HG02610 (cell line): ENCODE results near the gene SCFD2.
"Not testable (repeated sequence)": the region's sequence is repeated elsewhere in the genome, so short reads cannot be mapped to it uniquely, and the experiment has no call there.

ENCODE experiments used
- ATAC-seq: cut with Tn5 transposase; IDR thresholded peaks from one replicate; pipeline ENCODE4 v1.9.1; 2021; ENCODE audit warnings: mild to moderate bottlenecking, moderate library complexity; ENCODE audit not compliant: unreplicated experiment

SCFD2 gene

DNA sequence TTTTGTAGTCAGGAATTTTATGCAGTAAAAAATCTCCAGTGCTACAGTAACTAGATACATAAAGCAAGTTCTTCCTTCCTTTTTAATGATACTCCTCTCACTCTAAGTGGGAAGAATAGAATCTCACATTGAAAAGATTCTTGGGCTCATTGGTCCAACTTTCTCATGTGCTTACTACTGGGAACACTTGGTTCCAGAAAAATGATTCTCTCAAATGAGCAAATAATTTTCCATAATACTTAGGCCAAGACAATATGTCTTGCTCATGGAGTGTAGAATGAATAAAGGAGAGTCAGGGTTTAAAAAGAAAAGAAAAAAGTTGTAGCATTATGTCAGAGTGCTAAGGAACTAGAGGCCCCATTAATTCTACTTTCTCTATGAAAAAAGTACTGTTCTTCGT is 306.0 kb downstream of the SCFD2 start:
- no peak for ATAC-seq

DNA sequence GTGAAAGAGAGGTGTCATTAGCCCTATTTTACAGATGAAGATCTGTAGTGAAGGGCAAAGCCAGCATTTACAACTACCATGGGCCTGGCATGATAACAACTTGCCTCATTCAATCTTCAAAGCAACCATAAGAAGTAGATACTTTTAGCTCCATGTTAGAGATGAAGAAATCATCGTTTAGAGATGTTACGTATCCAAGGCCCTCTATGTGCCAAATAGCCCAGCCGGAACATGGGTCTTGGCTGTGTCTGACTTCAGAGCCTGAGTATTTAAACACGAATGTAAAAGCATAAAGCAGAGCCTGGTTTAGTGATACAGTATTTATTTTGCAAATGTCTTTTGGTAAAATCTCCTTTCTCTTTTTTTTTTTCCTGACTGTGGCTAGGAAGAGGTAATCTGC is 306.6 kb downstream of the SCFD2 start:
- no peak for ATAC-seq

DNA sequence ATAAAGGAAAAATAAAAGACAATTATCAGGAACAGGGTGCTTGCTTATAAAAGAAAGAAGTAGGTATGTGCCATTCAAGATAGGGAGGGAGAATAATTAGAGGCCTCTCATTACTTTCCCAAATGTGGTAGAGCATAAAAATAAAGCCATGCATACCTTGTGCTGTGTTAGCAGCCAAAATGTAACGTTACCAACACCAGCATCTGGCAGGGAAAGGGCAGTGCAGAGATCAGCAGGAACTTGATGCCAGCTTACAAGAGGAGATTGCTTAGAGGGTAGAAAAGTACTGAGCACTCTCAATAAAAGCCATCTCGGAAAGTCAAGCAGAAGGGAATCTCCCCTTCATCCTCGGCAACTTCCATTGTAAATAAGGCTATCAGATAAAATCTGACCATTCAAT is 308.2 kb downstream of the SCFD2 start:
- ATAC-seq = no peak

DNA sequence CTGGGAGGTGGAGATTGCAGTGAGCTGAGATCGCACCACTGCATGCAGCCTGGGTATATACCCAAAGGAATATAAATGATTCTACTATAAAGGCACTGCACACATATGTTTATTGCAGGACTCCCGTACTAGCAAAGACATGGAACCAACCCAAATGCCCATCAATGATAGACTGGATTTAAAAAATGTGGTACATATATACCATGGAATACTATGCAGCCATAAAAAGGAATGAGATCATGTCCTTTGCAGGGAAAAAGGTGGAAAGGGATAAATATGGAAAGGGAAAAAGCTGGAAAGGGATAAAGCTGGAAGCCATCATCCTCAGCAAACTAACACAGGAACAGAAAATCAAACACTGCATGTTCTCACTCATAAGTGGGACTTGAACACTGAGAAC is 308.8 kb downstream of the SCFD2 start:
- not testable (repeated sequence) for ATAC-seq

GRCh38 chr4:53055716-53056403 is 310.0 kb downstream of the SCFD2 start:
- no peak for ATAC-seq

DNA sequence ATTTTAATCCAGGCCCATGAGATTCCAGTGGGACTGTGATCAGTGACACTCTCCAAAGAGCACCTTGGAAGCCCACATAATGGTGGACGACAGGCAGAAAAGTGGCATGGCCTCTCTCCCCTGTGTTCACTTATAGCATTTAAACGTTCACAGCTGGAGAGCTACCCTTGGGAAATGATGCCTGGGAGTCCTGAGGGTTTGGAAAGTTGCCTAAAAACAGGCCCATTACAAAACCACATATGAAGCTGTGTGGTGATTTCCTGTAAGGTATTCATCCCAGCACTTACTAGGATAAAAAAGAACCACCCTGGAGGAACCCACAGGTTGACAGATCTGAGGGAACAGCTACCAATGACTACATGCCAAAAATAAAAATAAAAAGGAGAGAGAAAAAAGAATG is 310.6 kb downstream of the SCFD2 start:
- ATAC-seq = no peak

DNA sequence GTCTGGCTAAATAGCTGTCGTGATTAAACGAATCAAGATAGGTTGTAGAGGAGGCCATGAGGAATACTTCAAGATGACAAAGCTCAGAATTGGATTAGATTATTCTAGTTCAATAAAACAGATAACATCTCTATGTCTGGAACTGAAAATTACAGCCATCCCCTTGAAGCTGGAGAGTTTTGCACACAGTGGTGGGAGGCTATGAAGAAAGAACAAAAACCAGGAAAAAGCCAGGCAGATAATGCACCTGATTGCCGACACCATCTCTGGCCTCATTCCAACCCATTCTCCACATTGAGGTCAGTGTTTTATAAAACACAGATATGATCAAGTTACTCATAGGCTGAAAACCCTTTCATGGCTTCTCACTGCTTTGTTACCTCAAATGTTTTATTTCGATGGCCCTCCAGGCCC is 315.5 kb downstream of the SCFD2 start:
- no peak for ATAC-seq

GRCh38 chr4:53049528-53049927 is 316.3 kb downstream of the SCFD2 start:
- ATAC-seq = no peak

- no peak for ATAC-seq
Measured at GRCh38 chr4:53044651-53044960, 321.3 kb downstream of the SCFD2 start.

DNA sequence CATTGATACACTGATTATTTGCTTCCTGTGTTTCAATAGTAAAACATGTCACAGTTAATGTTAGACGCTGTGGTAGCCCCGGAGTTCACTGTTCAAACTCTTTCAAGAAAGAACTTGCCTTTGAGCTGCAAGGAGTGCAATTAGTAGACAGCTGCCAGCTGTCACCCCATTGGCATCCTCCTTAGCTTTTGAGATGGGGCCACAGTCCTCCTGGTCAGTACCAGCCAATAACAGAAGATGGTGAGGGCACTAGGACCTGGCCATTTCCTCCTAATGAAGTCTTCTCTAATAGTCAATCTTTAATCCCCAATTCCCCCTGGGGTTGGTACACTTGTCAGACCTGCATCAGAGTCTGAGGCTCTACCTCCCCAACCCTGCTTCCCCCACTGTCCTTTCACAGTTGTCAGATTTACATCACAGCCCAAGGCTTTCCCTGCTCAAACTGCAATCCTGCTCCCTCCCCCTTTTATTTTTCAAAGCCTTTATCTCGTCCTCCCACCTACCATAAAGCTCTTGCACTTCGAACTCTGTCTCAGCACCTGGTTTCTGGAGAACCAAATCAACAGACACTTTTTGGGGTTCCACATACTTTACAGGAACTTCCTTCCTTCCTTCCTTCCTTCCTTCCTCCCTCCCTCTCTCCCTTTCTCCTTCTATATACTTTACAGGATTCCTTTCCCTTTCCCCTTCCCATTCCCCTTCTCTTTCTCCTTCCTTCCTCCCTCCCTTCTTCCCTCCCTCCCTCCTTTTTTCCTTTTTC is 321.8 kb downstream of the SCFD2 start:
- no peak for ATAC-seq

- no peak for ATAC-seq
Measured at GRCh38 chr4:53043055-53043454, 322.8 kb downstream of the SCFD2 start.

DNA sequence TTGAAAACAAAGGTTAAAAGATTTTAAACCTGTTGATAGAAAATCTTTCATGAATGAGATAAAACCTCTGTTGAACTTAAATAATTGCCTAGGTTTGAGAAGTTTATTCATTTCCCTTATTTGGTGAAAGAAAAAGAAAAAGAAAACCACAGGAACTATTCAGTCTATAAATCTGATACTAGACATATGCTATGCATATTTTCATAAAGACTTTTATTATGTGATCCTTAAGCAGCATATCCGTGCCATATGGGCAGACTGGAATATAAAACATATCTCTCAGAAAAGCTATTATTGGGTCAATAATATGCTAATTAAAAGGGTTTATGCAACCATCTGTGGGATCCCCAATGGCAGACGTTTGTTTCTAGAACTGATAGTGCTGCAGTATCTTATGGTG is 325.0 kb downstream of the SCFD2 start:
- no peak for ATAC-seq

- ATAC-seq = no peak
Measured at GRCh38 chr4:53040459-53040815, 325.4 kb downstream of the SCFD2 start.

DNA sequence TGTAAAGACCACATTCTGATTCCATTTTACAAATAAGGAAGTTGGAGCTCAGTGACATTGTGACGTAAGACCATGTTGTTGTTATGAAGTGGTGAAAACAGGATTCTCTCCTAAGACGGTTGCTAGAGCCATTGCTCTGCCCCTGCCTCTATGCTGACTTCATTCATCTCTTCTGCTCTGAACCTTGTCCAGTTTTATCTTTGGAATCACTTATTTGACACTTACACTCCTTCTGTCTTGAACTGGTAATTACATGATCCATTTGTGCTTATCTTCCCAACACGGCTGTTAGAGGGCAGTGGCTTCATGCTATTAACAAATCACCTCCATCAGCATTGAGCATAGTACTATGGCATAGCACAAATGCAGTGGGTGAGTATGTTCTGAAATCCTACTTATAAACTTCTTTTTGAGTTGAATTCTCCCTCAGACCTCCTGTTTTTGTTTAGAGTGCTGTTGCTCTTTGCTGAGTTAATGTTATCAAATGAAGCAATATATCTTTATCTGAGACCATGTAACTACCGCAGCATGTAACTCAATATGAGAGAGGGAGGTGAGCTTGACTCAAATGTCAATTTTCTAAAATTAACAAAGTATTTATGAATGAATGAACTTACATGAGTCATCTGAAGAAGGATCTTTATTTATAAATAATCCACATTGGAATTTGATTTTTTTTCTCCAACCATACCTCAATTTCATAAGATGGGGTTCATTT is 326.0 kb downstream of the SCFD2 start:
- ATAC-seq = no peak

GRCh38 chr4:53037892-53038291 is 328.0 kb downstream of the SCFD2 start:
- ATAC-seq = no peak

DNA sequence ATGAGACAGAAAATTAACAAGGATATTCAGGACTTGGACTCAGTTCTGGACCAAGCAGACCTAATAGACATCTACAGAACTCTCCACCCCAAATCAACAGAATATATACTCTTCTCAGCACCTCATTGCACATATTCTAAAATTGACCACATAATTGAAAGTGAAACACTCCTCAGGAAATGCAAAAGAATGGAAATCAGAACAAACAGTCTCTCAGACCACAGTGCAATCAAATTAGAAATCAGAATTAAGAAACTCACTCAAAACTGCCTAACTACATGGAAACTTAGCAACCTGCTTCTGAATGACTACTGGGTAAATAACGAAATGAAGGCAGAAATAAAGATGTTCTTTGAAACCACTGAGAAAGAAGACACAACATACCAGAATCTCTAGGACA is 333.0 kb downstream of the SCFD2 start:
- not testable (repeated sequence) for ATAC-seq

DNA sequence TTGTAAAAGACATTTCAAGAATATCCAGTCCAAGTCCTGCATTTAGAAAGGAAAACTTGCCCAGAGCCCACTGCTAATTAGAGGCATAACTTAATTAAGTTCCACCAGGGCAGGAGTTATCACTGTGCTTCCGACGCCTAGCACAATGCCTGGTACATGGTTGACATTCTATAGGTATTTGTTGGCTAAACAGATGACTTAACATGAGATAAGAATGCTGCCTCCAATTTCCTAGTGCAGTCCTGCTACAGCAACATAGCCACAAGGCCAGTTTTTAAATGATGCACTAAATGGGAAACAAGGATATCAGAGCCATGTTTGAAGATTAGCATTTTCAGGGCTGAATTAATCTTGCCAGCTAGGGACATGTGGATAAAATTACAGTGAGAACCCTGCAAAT is 339.6 kb downstream of the SCFD2 start:
- no peak for ATAC-seq

- ATAC-seq = no peak
Measured at GRCh38 chr4:53023677-53024299, 342.1 kb downstream of the SCFD2 start.

DNA sequence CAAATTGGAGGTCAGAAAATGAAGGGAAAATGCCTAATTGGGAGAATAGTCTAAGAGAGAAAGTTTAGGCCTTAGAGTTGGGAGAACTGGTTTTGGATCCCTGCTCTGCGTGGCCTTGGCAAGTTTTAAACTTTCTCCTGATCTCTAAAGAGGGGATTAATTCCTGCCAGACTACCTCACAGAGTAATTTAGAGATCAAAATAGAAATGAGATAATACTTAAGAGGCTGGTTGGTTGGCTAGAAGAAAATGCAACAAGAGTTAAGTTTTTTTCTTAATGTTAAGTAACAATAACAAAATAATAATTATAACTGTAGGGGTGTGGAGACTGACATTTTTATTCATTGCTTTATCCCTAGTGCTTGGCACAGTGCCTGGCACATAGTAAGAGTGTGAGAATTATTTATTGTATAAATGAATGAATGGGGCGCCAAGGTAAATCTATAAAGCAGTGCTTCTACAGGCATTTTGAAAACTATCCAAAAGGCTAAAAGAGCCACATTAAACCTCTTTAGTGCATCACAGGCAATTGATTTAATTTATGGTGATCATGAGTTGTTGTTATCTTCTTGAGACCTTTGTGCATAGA is 343.3 kb downstream of the SCFD2 start:
- ATAC-seq = no peak

DNA sequence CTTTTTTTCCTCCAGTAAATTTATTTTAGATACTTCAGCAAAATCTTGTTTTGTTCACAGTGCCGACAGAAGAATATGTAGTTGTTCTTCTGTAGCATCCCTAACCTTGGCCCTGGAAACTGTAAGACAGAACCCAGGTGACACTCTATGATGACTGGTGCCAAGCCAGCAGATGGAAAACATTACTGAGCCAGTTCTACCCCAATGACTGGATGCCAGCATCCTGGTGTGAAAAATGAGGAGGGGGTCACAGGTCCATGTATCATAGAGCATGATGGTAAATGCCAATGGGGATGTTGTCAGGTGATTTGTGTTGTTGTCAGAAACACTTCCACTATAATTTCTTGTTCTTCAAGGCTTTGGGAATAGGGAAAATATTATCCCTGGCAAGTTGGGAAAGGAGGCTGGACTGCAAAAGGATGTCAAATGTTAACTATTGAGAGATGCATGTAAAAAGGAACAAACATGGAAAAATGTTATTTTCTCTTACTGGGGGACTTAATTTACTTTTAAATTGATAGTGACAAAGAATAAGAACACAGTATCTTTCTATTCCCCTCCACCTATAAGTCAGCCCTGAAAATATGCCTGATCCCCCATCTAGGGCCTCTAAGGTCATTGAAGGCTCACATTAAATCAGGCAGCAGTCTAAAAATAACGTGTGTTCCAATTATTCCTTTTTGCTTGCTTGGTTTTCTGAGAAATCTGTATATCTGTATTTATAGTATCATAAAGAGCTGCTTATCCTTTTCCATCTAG is 343.9 kb downstream of the SCFD2 start:
- ATAC-seq = no peak
